22Rv1 (cell line): ENCODE data around the gene B9D2.

Source experiments
- H3K27ac ChIP-seq: fragments of 450-650 bp; 2 replicates; pipeline ENCODE4 v1.5.1; 2017
- ZFX ChIP-seq: fragments of 450-650 bp; IDR thresholded peaks from 2 replicates; pipeline ENCODE4 v1.6.1; 2017; ENCODE audit warnings: antibody characterized with exemption, borderline replicate concordance
- TF ChIP-seq, protein P1 (sequence below): fragments of 450-650 bp; IDR thresholded peaks from 2 replicates; pipeline ENCODE4 v1.5.1; 2017; ENCODE audit warnings: mild to moderate bottlenecking

B9D2 gene

DNA sequence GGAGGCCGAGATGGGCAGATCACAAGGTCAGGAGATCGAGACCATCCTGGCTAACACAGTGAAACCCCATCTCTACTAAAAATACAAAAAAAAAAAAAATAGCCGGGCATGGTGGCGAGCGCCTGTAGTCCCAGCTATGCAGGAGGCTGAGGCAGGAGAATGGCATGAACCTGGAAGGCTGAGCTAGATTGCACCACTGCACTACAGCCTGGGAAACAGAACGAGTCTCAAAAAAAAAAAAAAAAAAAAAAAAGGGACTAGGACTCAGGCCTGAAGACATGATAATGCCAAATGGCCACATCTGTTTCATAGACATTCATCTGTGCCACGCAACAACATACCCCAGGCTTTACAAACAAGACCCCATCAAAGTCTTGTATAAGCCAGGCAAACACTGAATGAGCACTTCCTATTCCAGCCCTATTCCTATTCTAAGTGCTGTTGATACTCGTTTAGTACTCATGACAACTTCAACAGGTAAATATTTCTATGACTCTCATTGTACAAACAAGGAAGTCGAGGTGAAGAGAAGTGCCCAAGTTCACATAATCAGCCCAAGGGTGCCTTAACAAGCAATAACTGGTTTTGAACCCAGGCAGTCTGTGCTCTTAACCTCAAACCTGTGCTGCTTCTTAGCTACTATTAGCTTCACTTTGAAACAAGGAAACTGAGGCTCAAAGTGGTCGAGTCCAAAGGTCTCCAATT lies 1.7 kb downstream of the B9D2 start:
- no peak overlapping the region for H3K27ac ChIP-seq
- TF ChIP-seq ZFX = no peak
- TF ChIP-seq, protein P1, sequence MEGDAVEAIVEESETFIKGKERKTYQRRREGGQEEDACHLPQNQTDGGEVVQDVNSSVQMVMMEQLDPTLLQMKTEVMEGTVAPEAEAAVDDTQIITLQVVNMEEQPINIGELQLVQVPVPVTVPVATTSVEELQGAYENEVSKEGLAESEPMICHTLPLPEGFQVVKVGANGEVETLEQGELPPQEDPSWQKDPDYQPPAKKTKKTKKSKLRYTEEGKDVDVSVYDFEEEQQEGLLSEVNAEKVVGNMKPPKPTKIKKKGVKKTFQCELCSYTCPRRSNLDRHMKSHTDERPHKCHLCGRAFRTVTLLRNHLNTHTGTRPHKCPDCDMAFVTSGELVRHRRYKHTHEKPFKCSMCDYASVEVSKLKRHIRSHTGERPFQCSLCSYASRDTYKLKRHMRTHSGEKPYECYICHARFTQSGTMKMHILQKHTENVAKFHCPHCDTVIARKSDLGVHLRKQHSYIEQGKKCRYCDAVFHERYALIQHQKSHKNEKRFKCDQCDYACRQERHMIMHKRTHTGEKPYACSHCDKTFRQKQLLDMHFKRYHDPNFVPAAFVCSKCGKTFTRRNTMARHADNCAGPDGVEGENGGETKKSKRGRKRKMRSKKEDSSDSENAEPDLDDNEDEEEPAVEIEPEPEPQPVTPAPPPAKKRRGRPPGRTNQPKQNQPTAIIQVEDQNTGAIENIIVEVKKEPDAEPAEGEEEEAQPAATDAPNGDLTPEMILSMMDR = no peak

DNA sequence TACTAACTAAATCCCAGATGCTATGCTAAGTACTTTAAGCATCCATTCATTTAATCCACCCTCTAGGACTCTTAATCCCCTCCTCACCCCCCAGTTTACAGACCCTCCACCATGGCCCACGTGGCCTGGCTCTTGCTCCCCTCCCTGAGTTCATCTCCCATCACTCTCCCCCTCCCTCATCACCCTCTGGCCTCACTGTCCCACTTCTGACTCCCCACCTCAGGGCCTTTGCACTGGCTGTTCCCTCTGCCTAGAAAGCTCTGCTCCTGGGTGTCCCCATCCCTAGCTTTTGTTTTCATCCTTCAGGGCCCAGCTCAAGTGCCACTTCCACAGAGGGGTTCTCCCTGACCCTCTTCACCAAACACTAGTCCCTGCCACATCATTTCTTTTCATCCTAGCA lies 4.2 kb downstream of the B9D2 start:
- no peak overlapping the region for H3K27ac ChIP-seq
- TF ChIP-seq, protein P1 = no peak
- no peak for TF ChIP-seq ZFX

DNA sequence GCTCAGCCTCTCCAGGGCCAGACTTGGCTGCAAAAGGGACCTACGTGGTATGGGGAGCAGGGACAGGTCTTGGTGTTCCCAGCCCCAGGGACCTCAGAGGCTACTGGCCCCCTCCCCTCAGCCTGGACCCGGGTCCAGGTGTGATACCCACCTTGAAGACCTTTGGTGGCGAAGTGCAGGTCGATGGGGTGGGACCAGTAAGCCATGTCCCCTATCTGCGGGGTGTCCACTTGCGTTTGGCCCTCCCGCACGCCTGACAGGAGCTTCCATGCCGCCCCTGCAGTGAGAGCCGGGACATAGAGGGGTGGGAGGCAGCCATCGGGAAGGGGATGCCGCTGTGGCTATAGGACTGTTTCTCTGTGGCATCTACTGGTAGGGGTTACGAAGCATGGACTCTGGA lies 6.2 kb downstream of the B9D2 start:
- H3K27ac ChIP-seq = no peak overlapping the region
- no peak for TF ChIP-seq ZFX
- TF ChIP-seq, protein P1 = no peak

DNA sequence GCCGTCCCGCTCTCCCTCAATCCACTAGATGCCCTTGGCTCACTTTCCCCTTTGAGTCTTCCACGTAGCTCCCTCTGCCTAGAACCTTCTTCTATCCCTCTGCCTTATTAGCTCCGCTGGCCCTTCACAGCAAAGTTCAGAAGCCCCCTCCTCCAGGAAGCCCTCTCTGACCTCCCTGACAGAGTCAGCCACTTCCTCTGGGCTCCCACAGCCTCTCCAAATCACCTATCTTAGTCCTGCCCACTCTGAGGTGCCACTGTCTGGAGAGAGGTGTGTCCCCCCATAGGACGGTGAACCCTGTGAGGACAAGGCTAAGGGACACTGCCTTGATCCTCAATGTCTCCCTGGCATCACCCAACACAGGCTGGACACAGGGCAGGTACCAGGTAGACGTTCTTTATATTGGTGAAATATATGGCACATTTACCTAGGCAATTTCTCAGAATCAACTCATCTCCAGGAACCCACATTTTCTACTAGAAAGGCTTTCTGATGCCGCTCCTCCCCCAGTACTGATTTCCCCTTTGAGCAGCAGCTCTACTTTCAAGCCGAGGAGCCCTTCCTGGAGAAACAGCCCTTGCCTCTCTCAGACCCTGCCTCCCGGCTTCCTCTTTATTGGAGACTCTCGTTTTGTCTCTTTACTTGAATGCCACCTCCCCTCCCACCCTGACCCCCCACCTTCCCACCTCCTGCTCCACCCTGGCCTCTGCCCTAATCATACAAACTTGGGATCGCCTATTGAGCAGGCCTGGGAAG lies 6.8 kb downstream of the B9D2 start:
- TF ChIP-seq ZFX = no peak
- TF ChIP-seq, protein P1 = no peak
- H3K27ac ChIP-seq = no peak overlapping the region

DNA sequence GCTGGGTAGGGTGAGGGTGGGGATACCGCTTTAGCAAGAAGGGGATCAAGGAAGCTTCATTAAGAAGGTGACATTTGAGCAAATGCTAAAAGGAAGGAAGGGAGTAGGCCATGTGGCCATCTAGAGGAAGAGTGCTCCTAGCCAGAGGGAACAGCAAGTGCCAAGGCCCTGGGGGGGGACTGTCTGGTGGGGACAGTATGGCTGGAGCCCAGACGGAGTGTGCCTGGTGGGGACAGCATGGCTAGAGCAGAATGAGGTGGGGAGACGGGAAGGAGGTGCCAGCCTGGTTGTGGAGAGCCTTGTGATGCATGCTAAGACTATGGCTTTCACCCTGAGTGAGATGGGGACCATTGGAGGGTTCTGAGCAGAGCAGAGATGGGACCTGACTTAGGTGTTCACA lies 8.1 kb downstream of the B9D2 start:
- no peak overlapping the region for H3K27ac ChIP-seq
- TF ChIP-seq, protein P1 = no peak
- no peak for TF ChIP-seq ZFX

DNA sequence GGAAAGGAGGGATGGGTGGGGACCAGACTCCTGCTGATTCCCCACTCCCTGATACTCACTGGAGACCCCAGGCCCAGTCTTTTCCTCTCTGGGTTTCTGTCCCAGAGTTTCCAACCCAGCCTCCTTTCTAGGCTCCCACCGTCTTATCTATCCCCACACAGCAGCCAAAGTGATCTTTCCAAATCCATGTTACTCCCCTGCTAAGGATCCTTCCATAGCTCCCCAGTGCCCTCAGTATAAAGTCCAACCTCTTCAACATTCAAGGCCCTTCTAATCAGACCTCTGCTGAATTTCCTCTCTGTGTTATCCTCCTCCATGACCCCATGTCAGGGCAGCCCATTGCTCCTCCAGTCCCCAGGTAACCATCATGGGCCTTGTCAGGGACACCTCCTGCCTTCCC lies 8.9 kb downstream of the B9D2 start:
- TF ChIP-seq, protein P1 = no peak
- TF ChIP-seq ZFX = no peak
- H3K27ac ChIP-seq = no peak overlapping the region

DNA sequence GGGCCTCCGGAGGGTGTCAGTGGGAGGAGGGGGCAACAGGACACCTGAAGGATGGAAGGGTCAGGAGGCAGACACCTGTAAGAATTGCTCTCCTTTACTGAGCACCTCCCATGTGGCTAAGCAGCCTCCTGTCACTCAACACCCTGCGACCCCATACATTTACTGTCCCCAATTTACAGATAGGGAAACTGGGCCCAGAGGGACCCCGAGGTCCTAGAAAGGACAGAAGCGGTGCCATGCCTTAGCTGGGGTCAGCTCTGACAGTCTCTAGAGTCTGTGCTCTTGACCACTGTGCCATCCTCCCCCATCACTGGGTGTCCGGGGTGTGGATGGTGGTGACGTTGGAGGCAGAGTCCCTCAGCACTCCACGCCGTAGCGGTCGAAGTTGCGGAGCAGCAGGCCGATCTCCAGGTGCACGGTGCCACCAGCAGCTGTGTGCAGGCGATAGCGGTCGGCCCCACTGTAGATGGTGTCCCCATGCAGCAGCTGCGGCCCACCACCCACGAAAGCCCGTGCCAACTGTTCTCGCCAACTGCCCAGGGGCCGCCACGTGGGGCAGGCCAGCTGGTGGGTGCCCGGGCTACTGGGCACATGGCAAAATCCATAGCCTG lies 9.5 kb downstream of the B9D2 start:
- no peak overlapping the region for H3K27ac ChIP-seq
- TF ChIP-seq, protein P1 = no peak
- TF ChIP-seq ZFX = no peak
